OCI-M2 (cell line): ENCODE measurements around the gene ATP10B.
"Not testable (repeated sequence)": the region's sequence is repeated elsewhere in the genome, so short reads cannot be mapped to it uniquely, and the experiment has no call there.

Source experiments
- DNase-seq: peaks from one replicate; lab custom pipeline; 2025; ENCODE audit not compliant: unreplicated experiment; lab: John Stamatoyannopoulos, UW

The ATP10B gene

GRCh38 chr5:160824301-160825001 is 27.6 kb downstream of the ATP10B start:
- no peak for DNase-seq

GRCh38 chr5:160812996-160813395 is 39.0 kb downstream of the ATP10B start:
- DNase-seq = not testable (repeated sequence)

- DNase-seq = no peak
Observed at GRCh38 chr5:160805376-160805775, 46.6 kb downstream of the ATP10B start.

- DNase-seq = no peak
Observed at GRCh38 chr5:160802592-160802991, 49.4 kb downstream of the ATP10B start.

GRCh38 chr5:160800375-160801275 is 51.4 kb downstream of the ATP10B start:
- DNase-seq = no peak

- DNase-seq = no peak
Observed at GRCh38 chr5:160799184-160799583, 52.8 kb downstream of the ATP10B start.

GRCh38 chr5:160797020-160797419 is 55.0 kb downstream of the ATP10B start:
- no peak for DNase-seq

- no peak for DNase-seq
Observed at GRCh38 chr5:160793530-160793899, 58.5 kb downstream of the ATP10B start.

GRCh38 chr5:160792732-160793529 is 59.1 kb downstream of the ATP10B start:
- no peak for DNase-seq

- DNase-seq = no peak
Observed at GRCh38 chr5:160792281-160792680, 59.7 kb downstream of the ATP10B start.

- DNase-seq = no peak
Observed at GRCh38 chr5:160789219-160789859, 62.7 kb downstream of the ATP10B start.

GRCh38 chr5:160788102-160788660 is 63.8 kb downstream of the ATP10B start:
- DNase-seq = no peak

GRCh38 chr5:160787240-160787639 is 64.8 kb downstream of the ATP10B start:
- no peak for DNase-seq

GRCh38 chr5:160774666-160775315 is 77.2 kb downstream of the ATP10B start:
- no peak for DNase-seq

GRCh38 chr5:160773646-160774410 is 78.2 kb downstream of the ATP10B start:
- DNase-seq = no peak

GRCh38 chr5:160772854-160773253 is 79.2 kb downstream of the ATP10B start:
- DNase-seq = no peak

- DNase-seq = no peak
Observed at GRCh38 chr5:160770718-160771117, 81.3 kb downstream of the ATP10B start.

- no peak for DNase-seq
Observed at GRCh38 chr5:160769301-160769700, 82.7 kb downstream of the ATP10B start.

GRCh38 chr5:160767062-160767461 is 84.9 kb downstream of the ATP10B start:
- DNase-seq = no peak
